Adrenal gland (tissue), 5 donors: ENCODE measurements around the gene RAB29.

Source experiments
- CTCF ChIP-seq, 6 experiments: fragments of 450-650 bp in 4 of 6; fragments of 200-600 bp in 2 of 6; sonication (generic) in 1 of 6; IDR thresholded peaks; 1 replicate in 5 of 6; 2 replicates in 1 of 6; pipeline versions ENCODE4 v1.5.1 to v1.8.0; 2016 to 2021; ENCODE audit warnings: antibody characterized with exemption in 6 of 6, mild to moderate bottlenecking in 2 of 6, moderate library complexity in 1 of 6
- POLR2A ChIP-seq, 2 donors: fragments of 450-650 bp; IDR thresholded peaks; one replicate each; pipeline ENCODE4 v1.6.1; 2017; ENCODE audit warnings: antibody characterized with exemption in 2 of 2, mild to moderate bottlenecking in 2 of 2, moderate library complexity in 1 of 2
- donor health status: DM: no; HTN: no; CAD: no.

GRCh38 chr1:205800981-205801703 is 25.9 kb upstream of the RAB29 start:
- no peak for TF ChIP-seq CTCF (IDR thresholded peaks at IDR 0.05)
- TF ChIP-seq POLR2A (IDR thresholded peaks at IDR 0.05): no peak
